ENCODE results near the gene ATP9A.

The ATP9A gene

GRCh38 chr20:51592564-51592963 is 175.6 kb downstream of the ATP9A start:
- no peak for TF ChIP-seq CTCF (IDR thresholded peaks at IDR 0.05; ENCODE audit: insufficient read depth, low read depth, low read length, missing control alignments)
- H3K4me3 ChIP-seq (ENCODE audit: low read length) = no peak overlapping the region
- no peak for DNase-seq (ENCODE audit: low read depth)

GRCh38 chr20:51591871-51592270 is 176.3 kb downstream of the ATP9A start:
- no peak overlapping the region for H3K4me3 ChIP-seq (ENCODE audit: low read length)
- no peak for TF ChIP-seq CTCF (IDR thresholded peaks at IDR 0.05; ENCODE audit: insufficient read depth, low read depth, low read length, missing control alignments)
- no peak for DNase-seq (ENCODE audit: low read depth)

- no peak overlapping the region for H3K4me3 ChIP-seq (ENCODE audit: low read length)
- no peak for DNase-seq (ENCODE audit: low read depth)
- TF ChIP-seq CTCF (IDR thresholded peaks at IDR 0.05; ENCODE audit: insufficient read depth, low read depth, low read length, missing control alignments) = no peak
Measured at GRCh38 chr20:51588762-51589161, 179.4 kb downstream of the ATP9A start.

- no peak overlapping the region for H3K4me3 ChIP-seq (ENCODE audit: low read length)
- no peak for TF ChIP-seq CTCF (IDR thresholded peaks at IDR 0.05; ENCODE audit: insufficient read depth, low read depth, low read length, missing control alignments)
- DNase-seq (ENCODE audit: low read depth) = no peak
Measured at GRCh38 chr20:51587145-51587544, 181.0 kb downstream of the ATP9A start.

GRCh38 chr20:51586005-51586440 is 182.2 kb downstream of the ATP9A start:
- H3K4me3 ChIP-seq (ENCODE audit: low read length) = no peak overlapping the region
- TF ChIP-seq CTCF (IDR thresholded peaks at IDR 0.05; ENCODE audit: insufficient read depth, low read depth, low read length, missing control alignments) = no peak
- DNase-seq (ENCODE audit: low read depth) = peak; percentile 71

- no peak overlapping the region for H3K4me3 ChIP-seq (ENCODE audit: low read length)
- no peak for DNase-seq (ENCODE audit: low read depth)
- TF ChIP-seq CTCF (IDR thresholded peaks at IDR 0.05; ENCODE audit: insufficient read depth, low read depth, low read length, missing control alignments) = no peak
Measured at GRCh38 chr20:51585148-51585547, 183.0 kb downstream of the ATP9A start.

GRCh38 chr20:51584737-51585136 is 183.5 kb downstream of the ATP9A start:
- DNase-seq (ENCODE audit: low read depth) = no peak
- no peak for TF ChIP-seq CTCF (IDR thresholded peaks at IDR 0.05; ENCODE audit: insufficient read depth, low read depth, low read length, missing control alignments)
- no peak overlapping the region for H3K4me3 ChIP-seq (ENCODE audit: low read length)
